Measurements from ENCODE around the gene ARHGEF2. TPM values are rescaled to one million over a fixed set of nuclear protein-coding genes. Genes with fewer than 3 reads are reported as not detected.

The ARHGEF2 gene
- total RNA-seq, 1 donor from 2014 or later, result 89.7 TPM

DNA sequence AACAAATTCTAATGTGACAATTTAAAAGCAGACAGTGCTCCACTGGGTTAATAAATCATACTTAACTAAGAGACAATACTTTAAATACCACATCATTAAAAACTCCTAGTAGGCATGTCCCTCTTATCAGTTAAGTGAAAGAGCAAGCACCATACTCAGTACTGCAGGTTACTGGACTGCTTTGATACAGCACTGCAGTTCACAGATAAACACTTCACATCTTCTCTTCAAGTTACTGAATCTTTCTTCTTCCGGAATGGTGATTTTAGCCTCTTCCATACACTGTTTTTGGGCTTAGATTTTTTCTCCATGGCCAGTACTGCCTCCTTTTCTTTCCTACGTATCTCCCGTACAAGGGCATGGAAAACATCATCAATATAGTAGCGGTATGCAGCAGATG, 78.2 kb downstream of the ARHGEF2 start:
- DNase-seq (ENCODE audit: low read depth), result no peak
- H3K4me3 ChIP-seq (ENCODE audit: low read depth, low read length), result no peak overlapping the region
- TF ChIP-seq, protein P1, sequence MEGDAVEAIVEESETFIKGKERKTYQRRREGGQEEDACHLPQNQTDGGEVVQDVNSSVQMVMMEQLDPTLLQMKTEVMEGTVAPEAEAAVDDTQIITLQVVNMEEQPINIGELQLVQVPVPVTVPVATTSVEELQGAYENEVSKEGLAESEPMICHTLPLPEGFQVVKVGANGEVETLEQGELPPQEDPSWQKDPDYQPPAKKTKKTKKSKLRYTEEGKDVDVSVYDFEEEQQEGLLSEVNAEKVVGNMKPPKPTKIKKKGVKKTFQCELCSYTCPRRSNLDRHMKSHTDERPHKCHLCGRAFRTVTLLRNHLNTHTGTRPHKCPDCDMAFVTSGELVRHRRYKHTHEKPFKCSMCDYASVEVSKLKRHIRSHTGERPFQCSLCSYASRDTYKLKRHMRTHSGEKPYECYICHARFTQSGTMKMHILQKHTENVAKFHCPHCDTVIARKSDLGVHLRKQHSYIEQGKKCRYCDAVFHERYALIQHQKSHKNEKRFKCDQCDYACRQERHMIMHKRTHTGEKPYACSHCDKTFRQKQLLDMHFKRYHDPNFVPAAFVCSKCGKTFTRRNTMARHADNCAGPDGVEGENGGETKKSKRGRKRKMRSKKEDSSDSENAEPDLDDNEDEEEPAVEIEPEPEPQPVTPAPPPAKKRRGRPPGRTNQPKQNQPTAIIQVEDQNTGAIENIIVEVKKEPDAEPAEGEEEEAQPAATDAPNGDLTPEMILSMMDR (conservative IDR thresholded peaks at IDR 0.05; ENCODE audit: low read depth, low read length), result no peak

- no peak for DNase-seq (ENCODE audit: low read depth)
- TF ChIP-seq, protein P1 (conservative IDR thresholded peaks at IDR 0.05; ENCODE audit: low read depth, low read length), result no peak
- H3K4me3 ChIP-seq (ENCODE audit: low read depth, low read length), result no peak overlapping the region
These were observed 78.7 kb downstream of the ARHGEF2 start for GRCh38 chr1:155899683-155900082.

- TF ChIP-seq, protein P1 (conservative IDR thresholded peaks at IDR 0.05; ENCODE audit: low read depth, low read length), result no peak
- no peak overlapping the region for H3K4me3 ChIP-seq (ENCODE audit: low read depth, low read length)
- no peak for DNase-seq (ENCODE audit: low read depth)
These were observed 79.5 kb downstream of the ARHGEF2 start for GRCh38 chr1:155898888-155899287.

DNA sequence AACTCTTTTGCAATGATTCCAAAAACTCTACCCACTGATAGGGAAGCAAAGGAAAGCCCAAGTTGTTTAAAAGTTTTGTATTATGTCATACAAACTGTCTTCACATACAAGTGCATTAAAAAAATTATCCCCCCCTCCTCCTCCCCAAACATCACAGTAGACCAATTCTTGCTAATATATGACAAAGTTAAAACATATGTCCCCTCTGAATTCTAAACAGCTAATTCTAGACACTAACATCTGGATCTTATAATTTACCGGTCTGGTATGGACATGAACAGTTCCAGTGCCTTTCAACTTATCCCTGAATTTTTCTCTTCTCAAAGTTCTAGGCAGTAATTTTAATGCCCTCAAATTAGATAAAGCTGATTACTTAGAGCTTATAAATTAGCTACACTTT, 80.6 kb downstream of the ARHGEF2 start:
- DNase-seq (ENCODE audit: low read depth), result no peak
- no peak overlapping the region for H3K4me3 ChIP-seq (ENCODE audit: low read depth, low read length)
- TF ChIP-seq, protein P1 (conservative IDR thresholded peaks at IDR 0.05; ENCODE audit: low read depth, low read length), result no peak

Other genes with a start within 250 kb of the ARHGEF2 start
- gene GON4L, start 121.3 kb downstream of the ARHGEF2 start, total RNA-seq, result 13.9 and 22.7 TPM in 2 replicates
- 13.2 and 15.4 TPM in 2 replicates for gene SYT11, start 119.0 kb downstream of the ARHGEF2 start, total RNA-seq
- 16.3 and 17.6 TPM in 2 replicates for gene RIT1, start 67.2 kb downstream of the ARHGEF2 start, total RNA-seq
- 30.8 and 36.7 TPM in 2 replicates for gene KHDC4, start 44.1 kb downstream of the ARHGEF2 start, total RNA-seq
- not detected in 2 replicates for gene RXFP4, start 36.9 kb downstream of the ARHGEF2 start, total RNA-seq
- 450 and 635 TPM in 2 replicates for gene SSR2, start 42.4 kb upstream of the ARHGEF2 start, total RNA-seq
- gene UBQLN4, start 75.3 kb upstream of the ARHGEF2 start, total RNA-seq, result 28.2 and 29.7 TPM in 2 replicates
- gene LAMTOR2, start 76.2 kb upstream of the ARHGEF2 start, total RNA-seq, result 94.8 and 97.0 TPM in 2 replicates
- 17.8 and 47.5 TPM in 2 replicates for gene RAB25, start 82.6 kb upstream of the ARHGEF2 start, total RNA-seq
- gene MEX3A, start 103.9 kb upstream of the ARHGEF2 start, total RNA-seq, result 14.8 and 19.0 TPM in 2 replicates
- 358 and 433 TPM in 2 replicates for gene LMNA, start 136.2 kb upstream of the ARHGEF2 start, total RNA-seq
- gene SEMA4A, start 175.0 kb upstream of the ARHGEF2 start, total RNA-seq, result 1.4 and 3.5 TPM in 2 replicates
- 7.4 and 16.6 TPM in 2 replicates for gene SLC25A44, start 215.6 kb upstream of the ARHGEF2 start, total RNA-seq
- gene PMF1, start 234.5 kb upstream of the ARHGEF2 start, total RNA-seq, result 112 and 131 TPM in 2 replicates